Stimulated activated CD8-positive, alpha-beta memory T cell treated with anti-CD3 and anti-CD28 coated beads, Interleukin-7, amount 100 ng/mL, for 24 hours (primary cell): ENCODE results near the gene MAGI2.

Source experiments
- DNase-seq: peaks from one replicate; pipeline ENCODE4 v3.0.0-alpha.2; 2020; ENCODE audit warnings: low read depth

Gene MAGI2

DNA sequence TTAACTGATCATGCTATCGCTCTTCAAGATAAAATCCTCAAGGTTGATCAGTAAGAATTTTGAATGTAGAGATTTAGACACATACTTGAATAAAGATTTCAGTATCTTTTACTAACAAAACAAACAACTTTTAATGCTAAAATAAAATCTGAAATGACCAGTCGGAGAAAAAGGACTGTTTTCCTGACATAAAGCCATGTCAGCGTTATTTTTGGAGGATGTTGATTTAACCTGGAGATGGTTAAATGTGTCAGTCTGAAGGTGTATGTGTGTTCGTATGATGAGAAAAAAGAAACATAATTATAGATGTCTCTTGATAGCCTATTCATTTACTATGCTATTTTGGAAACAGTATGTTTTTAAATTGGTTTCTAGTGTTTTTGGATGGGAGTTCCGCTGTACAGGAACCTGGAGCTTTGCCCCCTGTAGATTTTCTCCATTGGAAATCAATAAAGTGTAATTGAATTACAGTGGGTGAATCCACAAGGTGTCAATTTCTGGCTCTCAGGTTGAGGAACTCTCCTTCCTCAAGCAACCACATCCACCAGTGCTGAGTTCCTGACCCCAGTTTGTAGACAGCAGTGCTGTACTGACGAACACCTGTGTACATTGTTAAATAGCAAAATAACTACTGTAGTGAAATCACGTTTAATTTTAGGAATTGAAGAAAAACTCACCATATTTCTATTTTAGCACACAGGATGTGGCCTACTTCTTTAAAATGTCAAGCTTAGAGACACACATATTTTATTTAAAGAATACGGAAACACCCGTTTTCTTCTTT lies 670.1 kb downstream of the MAGI2 start:
- no peak for DNase-seq

DNA sequence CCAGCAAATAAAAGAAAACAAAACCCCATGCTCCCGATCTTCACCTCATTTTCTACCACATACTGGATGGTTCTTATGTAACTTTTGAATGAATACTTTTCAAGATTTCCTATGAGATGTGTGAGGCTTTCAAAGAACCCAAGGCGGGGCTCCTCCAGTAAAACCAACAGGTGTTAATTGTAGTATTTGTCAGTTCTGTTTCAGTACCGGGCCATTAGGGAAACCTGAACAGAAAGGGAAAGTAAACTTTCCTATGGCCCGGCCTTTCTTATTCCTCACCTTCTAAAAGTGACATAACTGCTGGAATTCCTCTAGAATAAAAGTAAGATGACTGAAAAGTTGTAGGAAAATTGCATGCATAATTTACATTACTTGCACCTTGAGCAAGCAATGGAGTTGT lies 672.9 kb downstream of the MAGI2 start:
- DNase-seq: no peak

DNA sequence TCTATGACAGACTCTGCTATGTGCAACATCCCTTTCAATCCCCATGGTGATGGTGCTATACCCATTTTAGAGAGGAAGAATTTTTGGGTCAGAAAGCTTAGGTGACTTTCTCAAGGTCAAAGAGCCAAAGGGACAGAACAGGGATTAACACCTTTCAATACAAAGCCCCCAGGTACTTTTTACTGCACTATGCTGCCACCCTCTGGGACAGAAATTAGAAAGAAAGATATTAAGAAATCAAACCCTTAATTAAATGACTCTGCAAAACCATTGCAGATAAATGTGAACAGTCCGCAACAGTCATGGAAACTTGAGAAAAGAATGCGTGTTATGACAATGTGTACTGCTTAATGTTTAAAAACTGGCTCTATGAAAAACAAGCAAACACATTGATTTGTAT lies 673.7 kb downstream of the MAGI2 start:
- no peak for DNase-seq

DNA sequence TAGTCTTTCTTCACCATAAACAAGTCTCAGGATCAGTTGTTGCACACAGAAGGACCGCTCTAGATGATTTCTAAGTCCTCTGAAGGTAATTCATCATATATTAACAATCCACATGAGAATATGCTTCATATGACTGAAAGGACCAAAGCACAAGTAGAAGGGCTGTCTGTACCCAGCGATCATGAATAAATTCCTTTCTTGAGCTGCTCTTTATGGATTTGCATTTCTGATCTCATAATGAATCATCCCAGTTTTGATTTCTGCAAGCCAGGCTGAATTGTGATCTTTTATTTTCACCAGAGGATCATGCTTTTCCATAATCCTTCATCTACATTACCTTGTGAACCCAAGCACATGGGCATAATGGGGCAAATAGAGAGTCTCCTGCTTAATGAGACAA lies 675.6 kb downstream of the MAGI2 start:
- no peak for DNase-seq

DNA sequence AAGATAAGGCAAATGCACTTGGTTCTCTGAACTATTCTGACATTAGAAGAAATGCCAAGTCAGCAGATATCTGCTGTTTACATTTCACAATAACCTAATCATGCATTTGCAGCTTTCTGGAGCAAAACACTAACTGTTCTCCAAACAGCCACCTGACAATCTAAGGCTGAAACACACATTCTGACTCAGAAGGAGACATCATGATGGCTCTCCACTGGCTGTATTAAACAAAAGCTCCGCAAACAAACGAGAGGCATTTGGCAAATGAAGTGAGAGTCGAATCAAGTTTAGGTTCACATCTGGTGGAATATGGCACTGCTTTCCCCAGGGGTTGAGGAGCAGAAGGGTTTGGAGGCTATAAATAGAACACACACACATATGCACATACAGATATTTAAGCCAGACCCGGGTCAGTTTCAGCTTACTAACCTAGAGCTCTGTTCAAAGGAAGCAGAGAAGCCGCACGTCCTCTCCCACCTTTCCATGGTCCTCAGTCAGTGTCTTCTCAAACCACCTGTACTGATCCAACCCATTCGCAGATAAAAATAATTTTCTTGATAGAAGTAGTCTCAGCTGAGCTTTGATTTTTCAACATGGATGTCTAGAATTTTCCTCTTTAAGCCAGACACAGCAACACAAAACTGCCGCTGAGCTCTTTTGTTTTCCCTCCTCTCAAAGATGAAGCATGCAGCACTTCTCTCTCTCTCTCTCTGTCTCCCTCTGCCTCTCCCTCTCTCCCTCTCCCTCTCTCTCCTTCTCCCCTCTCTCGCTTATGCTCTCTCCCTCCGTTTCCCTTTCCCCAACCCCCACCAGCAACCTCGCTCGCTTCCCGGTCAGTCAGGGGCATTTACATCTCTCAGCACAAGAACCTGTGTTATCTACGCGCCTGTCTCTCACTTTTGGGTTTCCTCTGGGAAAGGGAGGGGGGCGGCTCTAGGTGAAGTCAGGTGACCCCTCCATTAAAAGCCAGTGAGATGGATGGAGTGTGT lies 682.8 kb downstream of the MAGI2 start:
- DNase-seq: no peak

DNA sequence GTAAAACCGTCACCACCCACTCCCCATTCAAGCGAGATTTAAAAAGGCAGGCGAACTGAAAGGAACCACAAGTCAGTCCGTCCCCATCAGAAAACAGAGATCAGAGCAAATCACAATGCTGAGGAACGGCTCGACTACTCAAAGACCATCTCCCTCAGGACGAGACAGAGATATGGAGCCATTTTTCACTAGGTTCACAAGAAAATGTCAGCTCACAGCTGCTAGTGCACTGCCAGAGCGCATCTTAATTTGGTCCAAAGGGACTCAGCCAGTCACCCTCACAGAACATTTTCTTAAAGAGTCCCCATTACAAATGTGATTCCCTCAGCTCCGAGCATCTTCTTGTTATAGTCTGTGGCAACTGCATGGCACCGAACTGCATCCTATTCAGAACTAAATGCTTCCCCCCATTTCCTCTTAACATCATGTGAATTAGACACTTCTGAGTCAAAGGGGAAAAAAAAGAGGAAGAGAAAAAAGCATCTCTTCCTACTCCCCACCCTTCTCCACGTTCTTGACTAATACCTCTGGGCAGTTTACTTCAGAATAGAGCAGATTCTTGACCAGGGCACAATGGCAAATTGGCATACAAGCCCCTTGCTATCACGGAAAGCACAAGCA lies 683.9 kb downstream of the MAGI2 start:
- DNase-seq: no peak

DNA sequence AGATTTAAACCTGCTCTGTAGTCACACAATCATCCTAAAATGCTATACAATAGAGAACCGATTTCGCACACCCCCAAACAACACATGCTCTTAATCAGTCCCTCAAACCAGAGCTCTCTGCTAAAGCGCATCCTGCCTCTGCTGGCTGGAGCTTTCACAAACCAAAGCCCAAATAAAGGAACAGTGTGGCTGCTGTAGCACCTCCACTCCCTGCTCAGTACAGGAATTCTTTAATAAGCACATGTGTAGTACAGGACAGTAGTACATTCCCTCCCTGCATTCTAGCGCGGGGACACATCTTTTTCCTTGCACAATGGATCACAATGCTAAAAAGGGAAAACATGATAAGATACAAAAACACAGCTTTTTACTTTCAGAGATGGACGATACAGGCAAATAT lies 684.6 kb downstream of the MAGI2 start:
- no peak for DNase-seq

DNA sequence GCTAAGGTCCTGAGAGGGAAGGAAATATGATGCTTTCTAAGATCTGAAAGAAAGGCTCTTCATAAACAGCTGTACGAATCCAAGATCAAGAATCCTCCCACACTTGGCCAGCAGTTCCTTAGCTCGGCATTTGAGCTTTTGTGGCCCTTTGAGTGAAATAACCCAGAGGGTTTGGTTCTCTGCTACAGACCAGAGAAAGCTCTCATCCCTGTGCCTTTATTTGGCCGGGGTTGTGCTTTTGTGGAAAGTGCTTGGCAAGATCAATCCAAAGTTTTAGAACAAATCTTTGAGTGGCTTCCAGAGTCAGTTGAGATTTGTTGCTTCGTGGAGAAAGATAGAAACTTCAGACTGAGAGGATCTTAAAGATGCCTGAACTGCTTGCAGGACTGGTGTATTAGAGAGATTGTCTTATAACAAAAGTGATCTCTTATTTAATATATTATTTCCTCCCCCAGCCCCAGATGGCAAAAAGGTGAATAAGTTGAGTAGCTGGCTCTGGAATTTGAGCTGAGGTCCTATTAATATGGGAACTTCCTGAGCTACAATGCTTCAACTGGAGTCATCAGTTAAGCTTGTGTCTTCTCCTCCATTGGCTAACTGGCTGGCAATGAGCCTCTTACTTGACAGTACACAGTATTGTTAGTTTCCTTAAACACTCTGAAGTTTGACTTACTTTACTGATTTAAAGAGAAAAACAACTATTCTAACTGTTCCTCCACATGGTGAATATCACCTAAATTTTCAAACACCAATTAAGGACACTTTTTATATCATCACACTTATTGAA lies 687.3 kb downstream of the MAGI2 start:
- DNase-seq: no peak

DNA sequence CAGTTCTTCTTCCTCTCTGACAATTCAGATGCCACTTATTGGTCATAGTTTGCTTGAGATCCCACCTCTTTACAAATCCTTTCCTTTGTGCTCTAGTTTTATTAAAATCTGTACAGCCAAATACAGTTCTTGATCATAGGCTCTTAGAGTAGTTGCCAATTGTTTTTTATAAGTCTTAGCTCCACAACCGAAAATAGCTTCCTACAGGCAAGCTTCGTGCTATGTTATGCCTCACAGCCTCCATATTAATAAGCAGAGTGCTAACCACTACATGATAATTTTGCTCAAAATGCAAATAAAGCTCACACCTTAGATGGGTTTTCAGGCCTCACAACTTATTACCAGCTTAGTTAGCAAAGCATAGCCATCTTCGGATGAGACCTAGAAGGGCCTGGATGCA lies 688.9 kb downstream of the MAGI2 start:
- DNase-seq: no peak

DNA sequence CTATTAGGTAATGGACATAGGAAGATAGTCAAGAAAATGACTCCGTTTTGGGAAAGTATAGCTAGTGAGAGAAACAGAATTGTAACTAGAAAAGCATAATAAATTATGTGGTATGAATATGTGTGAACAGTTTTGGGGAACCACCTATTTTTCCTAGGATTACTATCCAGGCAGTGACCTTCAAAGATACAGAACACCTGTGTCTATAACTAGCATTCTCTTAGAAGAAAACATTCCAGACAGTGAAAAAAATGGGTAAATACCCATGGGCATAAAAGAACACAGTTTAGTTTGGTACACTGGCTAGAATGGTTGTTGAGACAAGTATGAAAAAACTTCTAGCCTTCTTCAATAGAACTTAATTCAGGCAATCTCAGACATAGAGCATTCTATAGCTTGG lies 690.8 kb downstream of the MAGI2 start:
- no peak for DNase-seq

DNA sequence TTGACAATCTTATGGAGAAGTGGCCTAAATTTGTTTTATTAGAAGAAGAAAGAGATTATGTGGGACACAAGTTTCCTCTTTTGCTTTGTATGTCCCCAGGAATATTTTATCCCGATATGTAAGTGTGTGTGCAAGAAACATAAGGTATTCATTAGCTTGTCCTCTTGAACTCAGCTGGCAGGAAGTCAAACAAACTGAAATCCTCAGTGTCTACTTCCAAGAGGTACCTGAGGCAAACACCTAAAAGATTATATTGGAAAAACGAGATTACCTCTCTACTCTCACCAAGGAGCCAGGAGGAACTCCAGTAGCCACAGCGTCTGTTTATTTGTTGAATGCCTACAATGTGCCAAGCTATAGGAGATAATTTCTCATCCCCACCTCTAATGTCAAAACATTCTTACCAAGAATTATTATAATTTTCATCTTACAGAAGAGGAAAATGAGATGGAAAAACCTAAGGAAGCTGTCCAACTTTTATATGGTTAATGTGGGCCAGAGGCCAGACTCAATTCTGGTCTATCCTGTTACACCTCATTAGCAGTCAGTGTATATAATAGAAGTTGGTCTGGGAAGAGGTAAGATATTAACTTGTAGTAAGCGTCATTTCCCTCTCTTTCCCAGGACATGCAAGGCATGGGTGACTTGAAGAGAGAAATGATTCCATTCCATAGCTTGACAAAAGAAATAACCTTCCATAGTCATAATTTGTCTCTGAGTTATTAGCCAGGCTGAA lies 692.7 kb downstream of the MAGI2 start:
- DNase-seq: no peak

DNA sequence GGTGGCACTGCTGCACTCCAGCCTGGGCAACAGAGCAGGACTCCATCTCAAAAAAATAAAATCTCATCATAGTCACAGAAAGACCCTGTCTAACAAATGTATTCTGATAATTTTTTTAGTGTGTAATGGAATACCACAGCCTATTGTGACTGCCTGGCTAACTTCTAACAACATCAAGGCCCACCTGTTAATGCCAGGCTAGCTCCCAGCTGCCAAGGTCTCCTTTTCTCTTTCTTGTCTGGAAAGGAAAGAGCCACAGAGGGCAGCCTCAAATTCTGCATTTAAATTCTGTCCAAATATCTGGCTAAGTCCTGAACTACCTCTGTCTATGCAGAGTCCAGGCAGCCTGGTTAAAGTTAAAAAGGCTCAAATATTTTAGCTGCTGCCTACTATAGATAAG lies 700.9 kb downstream of the MAGI2 start:
- no peak for DNase-seq

DNA sequence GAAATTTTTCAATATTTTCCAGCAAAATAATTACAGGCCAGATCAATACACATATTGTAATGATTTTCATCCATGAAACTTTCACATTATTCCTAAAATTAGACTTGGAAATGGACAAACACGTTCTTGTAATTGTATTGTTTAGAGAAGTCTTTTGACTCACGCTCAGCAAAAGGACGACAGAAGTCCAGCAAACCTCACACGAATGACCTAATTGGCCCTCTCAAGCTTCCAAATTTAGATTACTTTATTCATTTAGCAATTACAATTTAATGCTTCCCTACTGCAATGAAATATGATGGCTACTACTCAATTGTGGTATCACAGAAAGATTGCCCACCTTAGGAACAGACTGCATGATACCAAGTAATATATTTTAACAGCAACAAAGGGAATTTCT lies 702.2 kb downstream of the MAGI2 start:
- no peak for DNase-seq

DNA sequence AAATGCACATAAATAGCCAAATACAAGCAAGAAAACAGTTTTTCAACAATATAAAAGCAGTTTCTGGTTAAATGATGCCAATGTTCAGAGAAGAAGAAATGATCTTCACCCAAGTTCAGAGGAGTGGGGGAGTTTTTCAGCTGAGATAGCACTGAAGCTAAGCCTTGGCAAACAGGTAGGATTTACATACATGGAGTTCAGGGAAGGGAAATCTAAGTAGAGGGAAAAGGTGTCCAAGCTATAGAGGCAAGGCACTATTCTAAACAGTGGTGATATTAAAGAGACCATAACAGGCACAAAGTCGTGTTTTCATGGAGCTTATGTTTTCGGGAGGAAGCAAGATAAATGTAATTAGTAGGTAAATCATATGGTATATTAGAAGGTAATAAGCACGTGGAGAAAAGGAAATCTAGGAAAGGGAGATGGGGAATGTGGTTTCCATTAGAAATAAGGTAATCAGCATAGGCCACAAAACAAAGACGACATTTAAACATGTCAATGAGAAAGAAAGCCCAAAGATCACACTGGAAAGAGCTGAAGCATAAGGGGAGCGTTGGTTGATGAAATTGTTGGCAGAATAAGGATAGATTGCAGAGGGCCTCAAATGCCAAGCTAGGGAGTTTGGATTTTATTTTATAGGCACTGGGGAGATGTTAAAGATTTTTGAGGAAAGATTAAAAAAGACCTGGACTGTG lies 704.3 kb downstream of the MAGI2 start:
- no peak for DNase-seq

DNA sequence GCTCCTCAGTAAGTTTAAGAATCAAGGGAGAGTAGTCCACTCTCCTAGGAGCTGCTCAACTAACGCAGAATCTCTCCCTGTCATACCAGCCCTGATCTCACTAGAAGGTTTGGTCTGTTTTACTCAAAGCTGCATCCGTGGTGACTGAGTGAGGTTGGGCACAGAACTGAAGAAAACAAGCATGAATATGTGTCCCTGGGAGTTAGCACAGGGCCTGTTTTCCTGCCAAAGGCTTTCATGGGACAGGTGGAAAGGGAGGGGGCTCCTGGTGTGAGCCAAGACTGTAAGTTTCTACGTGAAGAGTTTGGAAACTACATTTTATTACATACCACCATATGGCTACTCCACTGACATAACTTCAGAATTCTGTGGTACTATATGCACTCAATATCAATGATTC lies 705.9 kb downstream of the MAGI2 start:
- no peak for DNase-seq

DNA sequence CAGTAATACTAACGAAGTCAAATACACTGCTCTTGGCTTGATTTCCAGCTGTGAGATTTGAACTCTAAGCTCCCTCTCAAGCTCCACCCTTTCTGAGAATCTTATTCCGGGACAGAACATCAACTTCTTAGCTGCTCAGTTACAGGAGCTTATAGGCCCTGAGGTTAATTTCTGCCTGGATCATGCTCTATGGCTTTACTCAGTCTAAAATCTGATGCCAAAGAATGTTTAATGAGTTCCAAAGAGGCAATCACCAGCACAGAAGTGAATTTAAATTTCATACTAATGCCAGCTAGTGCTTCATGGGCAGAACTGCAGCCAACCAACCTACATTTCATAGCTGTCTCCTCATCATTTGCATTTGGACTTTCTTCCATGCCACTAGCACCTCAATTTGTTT lies 707.2 kb downstream of the MAGI2 start:
- no peak for DNase-seq

DNA sequence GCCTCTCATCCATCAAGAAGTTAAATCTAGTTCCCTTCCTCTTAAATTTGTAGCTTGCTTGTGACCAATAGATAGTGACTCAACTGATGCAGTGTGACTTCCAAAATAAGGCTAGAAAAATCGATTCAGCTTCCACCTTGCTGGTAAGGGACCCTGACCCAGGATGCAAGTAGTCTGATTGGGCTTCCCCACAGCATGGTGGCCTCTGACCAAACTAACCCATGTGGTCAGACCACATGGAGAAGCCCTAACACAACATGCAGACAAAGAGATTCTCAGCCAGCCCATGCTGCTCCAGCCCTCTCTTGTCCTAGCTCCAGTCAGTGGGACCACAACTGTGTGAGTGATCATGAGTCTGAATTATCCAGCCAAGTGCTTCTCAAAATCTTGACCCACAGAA lies 710.8 kb downstream of the MAGI2 start:
- DNase-seq: no peak

DNA sequence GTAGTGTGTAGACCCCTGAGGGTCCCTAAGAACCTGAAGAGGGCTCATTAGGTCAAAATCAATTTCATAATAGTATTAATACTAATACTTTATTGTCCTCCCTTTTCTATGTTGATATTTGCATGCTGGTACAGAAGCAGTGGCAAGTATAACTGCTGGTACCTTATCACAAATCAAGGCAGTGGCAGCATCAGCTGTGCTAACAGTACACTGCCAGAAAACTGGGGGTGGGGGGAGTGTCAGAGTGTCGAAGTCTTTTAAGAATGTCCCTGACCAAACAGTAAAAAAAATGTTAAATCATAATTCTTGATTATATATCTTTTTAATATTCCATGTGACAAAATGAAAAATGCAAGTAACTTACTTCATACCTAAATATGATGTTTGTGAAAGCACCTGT lies 716.9 kb downstream of the MAGI2 start:
- no peak for DNase-seq

DNA sequence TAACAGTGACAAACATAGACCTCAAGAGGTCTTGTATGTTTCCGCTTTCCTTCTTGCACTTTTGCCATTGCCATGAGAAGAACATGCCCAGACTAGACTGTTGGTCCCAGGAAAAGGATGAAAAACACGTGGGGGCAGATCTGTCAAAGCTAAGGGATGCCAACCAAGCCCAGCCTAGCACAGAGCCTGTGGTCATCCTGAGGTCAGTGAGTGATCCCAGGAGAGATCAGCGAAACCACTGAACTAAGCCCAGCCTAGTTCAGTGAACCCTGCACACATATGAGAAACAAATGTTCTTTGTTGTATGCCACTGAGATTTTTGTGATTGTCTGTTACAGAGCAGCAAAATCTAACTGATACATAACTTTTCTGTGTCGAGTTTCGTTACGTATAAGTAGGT lies 718.8 kb downstream of the MAGI2 start:
- no peak for DNase-seq

DNA sequence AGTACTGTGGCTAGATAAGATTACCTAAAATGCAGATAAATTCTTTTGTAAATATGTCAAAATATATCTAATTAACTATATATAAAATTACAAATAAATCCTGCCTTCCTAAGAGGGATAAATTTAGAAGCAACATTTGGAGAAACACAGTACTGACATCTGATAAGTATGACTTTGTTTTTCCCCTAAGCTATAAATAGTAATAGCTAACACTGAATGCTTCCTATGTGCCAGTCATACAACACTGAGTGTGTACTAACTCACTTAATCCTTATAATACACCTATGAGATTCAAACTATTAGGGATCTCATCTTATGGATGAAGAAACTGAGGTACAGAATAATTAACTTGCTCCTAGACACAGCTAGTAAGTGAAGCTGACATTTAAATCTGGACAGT lies 733.4 kb downstream of the MAGI2 start:
- no peak for DNase-seq

DNA sequence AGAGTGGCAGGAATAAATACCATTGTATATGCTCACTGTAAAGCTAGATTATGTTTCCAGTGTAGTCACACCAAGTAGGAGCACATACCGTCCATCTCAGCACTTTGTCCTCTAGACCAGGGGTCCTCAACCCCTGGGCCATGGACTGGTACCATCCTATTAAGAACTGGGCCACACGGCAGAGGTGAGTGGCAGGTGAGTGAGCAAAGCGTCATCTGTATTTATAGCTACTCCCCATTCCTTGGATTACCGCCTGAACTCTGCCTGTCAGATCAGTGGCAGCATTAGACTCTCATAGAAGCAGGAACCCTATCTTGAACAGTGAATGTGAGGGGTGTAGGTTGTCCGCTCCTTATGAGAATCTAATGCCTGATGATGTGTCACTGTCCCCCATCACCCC lies 735.3 kb downstream of the MAGI2 start:
- DNase-seq: no peak
